Left lung (tissue), 10 donors: Measurements from ENCODE around the gene FADS3. TPM values are rescaled to one million over a fixed set of nuclear protein-coding genes. Genes with fewer than 3 reads are reported as not detected.
A peak's percentile ranks its signal among the peaks of the same experiment; 100 is the strongest.

Experiments used
- ATAC-seq: fragments of 200-7000 bp; cut with Tn5 transposase; one replicate; pipeline ENCODE4 v1.9.1; 2020; ENCODE audit warnings: moderate library complexity
- DNase-seq, 4 donors: peaks; one replicate each; pipeline ENCODE4 v3.0.0-alpha.2; 2013 to 2020
- H3K27ac ChIP-seq, 2 donors: fragments of 200-600 bp; sonication (generic) in 1 of 2; one replicate each; pipeline versions ENCODE4 v1.5.0 to v1.8.0; 2020 to 2021
- H3K27me3 ChIP-seq, 2 donors: fragments of 200-600 bp; sonication (generic) in 1 of 2; one replicate each; pipeline versions ENCODE4 v1.5.0 to v1.8.0; 2020 to 2021
- H3K36me3 ChIP-seq, 2 donors: fragments of 200-600 bp; sonication (generic) in 1 of 2; one replicate each; pipeline versions ENCODE4 v1.5.0 to v1.8.0; 2020 to 2021
- H3K4me1 ChIP-seq, 2 donors: fragments of 200-600 bp; one replicate each; pipeline ENCODE4 v1.8.0; 2021
- H3K4me3 ChIP-seq, 2 donors: fragments of 200-600 bp; sonication (generic) in 1 of 2; one replicate each; pipeline versions ENCODE4 v1.5.0 to v1.8.0; 2020 to 2021; ENCODE audit warnings: mild to moderate bottlenecking in 1 of 2
- H3K9me3 ChIP-seq, 2 donors: fragments of 200-600 bp; sonication (generic) in 1 of 2; one replicate each; pipeline versions ENCODE4 v1.5.0 to v1.8.0; 2020 to 2021
- intact Hi-C, 2 donors: fragments of 100-400 bp; cut with DNase I; formaldehyde crosslinking; loops; one replicate each; pipeline versions ENCODE4 v1.11.2 to v1.14.2; 2022
- polyA plus RNA-seq, 6 donors: library from polyadenylated mRNA; unstranded; fragments of 120-200 nt; gene quantifications; one replicate each; pipeline ENCODE4 v1.2.1, GENCODE V29; 2013; ENCODE audit not compliant: insufficient read length in 6 of 6
- total RNA-seq, 2 donors: library from RNA; stranded (reverse); fragmentation: NEBNext Ultra II Directional; extraction: Animal tissue kit (Norgen Biotek cat#: 25700); gene quantifications; one replicate each; pipeline ENCODE4 v1.2.1, GENCODE V29; 2021
- TF ChIP-seq, protein P1 (sequence below), 2 donors: fragments of 200-600 bp; sonication (generic) in 1 of 2; IDR thresholded peaks; one replicate each; pipeline versions ENCODE4 v1.5.0 to v1.8.0; 2021; ENCODE audit warnings: antibody characterized with exemption in 2 of 2
- donor health status: DM: no; HTN: yes; CAD: no.
- donor health status: DM: no; HTN: no; CAD: no.

FADS3 gene
- total and polyA plus RNA-seq, 8 donors = 8.3 to 71.4 (median 12.9) TPM

DNA sequence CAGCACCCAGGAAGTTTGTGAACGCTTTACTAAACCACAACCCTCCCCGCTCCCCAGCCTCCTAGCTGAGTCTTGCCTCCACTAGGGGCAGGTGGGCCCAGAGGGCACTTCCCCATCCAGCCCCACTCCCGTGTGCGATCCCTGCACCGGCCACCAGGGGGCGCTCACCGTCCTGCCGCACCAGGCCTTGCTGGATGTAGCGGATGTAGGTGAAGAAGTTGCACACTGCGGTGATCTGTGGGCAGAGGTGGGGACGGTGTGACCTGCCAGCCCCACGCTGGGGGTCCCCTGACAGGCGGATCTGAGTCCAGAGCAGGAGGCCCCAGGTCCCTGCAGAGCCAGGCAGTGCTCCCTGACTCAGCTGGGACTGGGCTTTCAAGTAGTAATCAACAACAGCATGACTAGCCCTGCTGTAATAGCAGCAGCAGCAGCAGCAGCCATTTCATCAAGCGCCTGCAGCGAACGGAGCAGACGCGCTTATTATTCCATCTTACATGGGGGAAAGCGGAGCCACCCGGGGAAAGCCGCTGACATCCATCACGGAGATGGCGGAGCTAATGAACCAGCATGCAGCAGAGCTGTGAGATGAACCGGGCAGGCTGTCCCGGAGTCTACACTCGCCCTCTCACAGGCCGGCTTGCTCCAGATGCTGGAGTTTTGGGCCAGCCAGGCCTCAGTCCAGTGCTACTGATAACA is 7.9 kb upstream of the FADS3 start:
- H3K9me3 ChIP-seq = no peaks in the 10 kb centered on the region
- H3K36me3 ChIP-seq = no peaks in the 10 kb centered on the region
- H3K27me3 ChIP-seq = no peaks in the 10 kb centered on the region
- ATAC-seq = peak; percentile 91
- peaks cover 0 to 18% of the 10 kb centered on the region in 2 donors for H3K4me1 ChIP-seq
- TF ChIP-seq, protein P1, sequence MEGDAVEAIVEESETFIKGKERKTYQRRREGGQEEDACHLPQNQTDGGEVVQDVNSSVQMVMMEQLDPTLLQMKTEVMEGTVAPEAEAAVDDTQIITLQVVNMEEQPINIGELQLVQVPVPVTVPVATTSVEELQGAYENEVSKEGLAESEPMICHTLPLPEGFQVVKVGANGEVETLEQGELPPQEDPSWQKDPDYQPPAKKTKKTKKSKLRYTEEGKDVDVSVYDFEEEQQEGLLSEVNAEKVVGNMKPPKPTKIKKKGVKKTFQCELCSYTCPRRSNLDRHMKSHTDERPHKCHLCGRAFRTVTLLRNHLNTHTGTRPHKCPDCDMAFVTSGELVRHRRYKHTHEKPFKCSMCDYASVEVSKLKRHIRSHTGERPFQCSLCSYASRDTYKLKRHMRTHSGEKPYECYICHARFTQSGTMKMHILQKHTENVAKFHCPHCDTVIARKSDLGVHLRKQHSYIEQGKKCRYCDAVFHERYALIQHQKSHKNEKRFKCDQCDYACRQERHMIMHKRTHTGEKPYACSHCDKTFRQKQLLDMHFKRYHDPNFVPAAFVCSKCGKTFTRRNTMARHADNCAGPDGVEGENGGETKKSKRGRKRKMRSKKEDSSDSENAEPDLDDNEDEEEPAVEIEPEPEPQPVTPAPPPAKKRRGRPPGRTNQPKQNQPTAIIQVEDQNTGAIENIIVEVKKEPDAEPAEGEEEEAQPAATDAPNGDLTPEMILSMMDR (IDR thresholded peaks at IDR 0.05) = peak; percentile 100
- H3K4me3 ChIP-seq = no peak overlapping the region
- peak; percentile 64 to 99 (median 81) for DNase-seq
- intact Hi-C loops = loop anchor here in 1 of 2 donors (5.0 kb wide), 1 partner anchor 48 kb away; no protein-coding TSS in a partner anchor
- H3K27ac ChIP-seq = no peak overlapping the region

DNA sequence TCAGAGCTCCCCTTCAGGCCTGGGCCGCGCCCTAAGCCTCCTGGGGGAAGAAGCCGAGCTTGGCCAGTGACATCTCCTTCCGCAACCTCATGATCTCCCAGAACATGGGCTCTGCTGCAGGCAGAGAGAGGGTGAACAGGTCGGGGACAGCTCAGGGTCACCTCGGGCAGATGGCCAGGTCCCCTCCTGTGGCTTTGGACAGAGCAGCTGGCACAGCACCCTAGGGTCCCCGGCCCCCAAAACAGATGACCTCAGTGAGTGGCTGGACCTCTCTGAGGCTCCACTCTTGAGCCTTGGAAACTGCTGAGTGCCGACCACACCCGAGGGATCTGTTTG is 6.9 kb upstream of the FADS3 start:
- no peaks in the 10 kb centered on the region for H3K9me3 ChIP-seq
- H3K27ac ChIP-seq = no peak overlapping the region
- H3K4me3 ChIP-seq = no peak overlapping the region
- peaks cover 0 to 18% of the 10 kb centered on the region in 2 donors for H3K4me1 ChIP-seq
- no peaks in the 10 kb centered on the region for H3K36me3 ChIP-seq
- DNase-seq (no peak), ATAC-seq (no peak)
- TF ChIP-seq, protein P1 (IDR thresholded peaks at IDR 0.05) = no peak
- no peaks in the 10 kb centered on the region for H3K27me3 ChIP-seq
- intact Hi-C loops = loop anchor here in 1 of 2 donors (5.0 kb wide), 1 partner anchor 49 kb away; no protein-coding TSS in a partner anchor

DNA sequence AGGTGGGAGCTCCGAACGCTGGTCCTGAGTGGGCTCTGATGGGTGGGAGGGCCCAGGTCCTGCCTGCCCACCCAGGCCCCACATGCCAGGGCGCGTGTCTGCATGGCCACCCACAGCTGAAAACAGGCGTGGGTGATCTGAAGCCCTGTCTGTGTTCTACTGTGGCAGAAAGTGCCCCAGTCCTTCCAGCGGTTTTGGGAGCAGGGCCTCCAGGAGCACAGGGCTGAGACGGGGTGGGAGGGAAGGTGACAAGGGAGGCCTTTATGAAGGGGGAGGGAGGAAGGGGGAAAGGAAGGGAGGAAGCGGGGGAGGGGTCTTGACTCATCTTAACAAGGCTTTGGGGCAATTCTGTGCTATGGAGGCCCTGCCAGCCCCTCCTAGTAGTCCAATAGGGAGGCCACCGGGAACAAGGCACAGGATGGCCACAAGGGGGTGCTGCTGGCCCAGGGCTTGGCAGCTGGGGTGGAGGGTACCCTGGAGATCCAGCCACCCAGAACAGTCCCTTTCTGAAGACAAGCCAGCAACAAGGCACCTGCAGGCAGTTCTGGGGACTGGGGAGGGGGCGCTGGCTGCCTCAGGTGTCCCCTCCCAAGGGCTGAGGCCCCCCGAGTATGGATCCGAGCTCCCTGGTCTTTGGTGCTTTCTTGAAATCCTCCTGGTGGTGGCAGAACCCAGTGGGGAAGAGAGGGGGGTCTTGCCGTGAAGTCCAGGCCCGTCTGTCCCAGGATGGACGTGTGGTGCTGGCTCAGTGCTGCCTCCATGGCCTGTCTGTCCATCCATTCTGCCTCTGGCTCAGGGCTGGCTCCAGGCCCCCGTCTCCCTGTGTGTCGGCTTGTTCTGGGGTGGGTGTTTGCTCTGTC is 6.3 kb upstream of the FADS3 start:
- Histone ChIP-seq H3K9me3 (no peaks in the 10 kb centered on the region), H3K4me3 (no peak overlapping the region), H3K36me3 (no peaks in the 10 kb centered on the region), H3K4me1 (peaks cover 0 to 18% of the 10 kb centered on the region in 2 donors), H3K27ac (no peak overlapping the region), H3K27me3 (no peaks in the 10 kb centered on the region)
- DNase-seq (peak; percentile 46 to 94 (median 69)), ATAC-seq (peak; percentile 79)
- TF ChIP-seq, protein P1 (IDR thresholded peaks at IDR 0.05) = peak; percentile 77 to 92
- intact Hi-C loops = loop anchor here in 1 of 2 donors (5.0 kb wide), 1 partner anchor 50 kb away; no protein-coding TSS in a partner anchor

DNA sequence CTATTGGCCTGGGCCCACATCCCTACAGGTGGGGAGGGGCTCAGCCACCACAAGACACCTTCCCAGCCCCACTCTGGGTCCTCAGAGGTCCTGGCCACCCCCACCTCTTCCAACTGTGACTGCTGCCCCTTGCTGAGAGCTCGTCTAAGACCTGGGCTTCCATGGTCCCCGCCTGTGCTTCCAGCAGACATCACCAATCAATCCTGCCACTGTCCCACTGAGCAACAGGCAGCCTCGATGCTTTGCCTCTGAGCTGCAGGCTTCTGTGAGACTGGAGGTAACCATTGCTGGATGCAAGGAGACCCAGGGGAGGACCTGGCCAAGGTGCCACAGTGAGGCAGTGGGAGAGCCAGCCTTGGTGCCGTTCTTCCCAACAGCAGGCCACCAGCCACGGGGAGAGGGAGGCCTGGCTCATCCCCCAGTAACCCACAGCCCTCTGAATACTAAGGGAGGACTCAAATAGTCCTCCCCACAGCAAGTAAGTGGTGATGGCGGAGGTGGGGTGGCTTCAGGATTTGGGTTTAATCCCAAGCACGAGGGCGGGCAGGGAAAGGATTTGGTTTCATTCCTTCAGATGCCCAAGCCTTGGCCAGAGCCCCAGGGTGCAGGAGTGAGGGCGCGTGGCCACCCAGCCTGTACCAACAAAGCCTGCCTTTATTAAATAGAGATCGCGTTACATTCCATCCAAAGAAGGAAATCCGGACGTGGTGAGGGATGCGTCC is 5.5 kb upstream of the FADS3 start:
- peaks cover 0 to 5% of the 10 kb centered on the region in 2 donors for H3K27me3 ChIP-seq
- ATAC-seq (no peak), DNase-seq (no peak)
- no peaks in the 10 kb centered on the region for H3K9me3 ChIP-seq
- no peak overlapping the region for H3K4me3 ChIP-seq
- peaks cover 0 to 22% of the 10 kb centered on the region in 2 donors for H3K4me1 ChIP-seq
- TF ChIP-seq, protein P1 (IDR thresholded peaks at IDR 0.05) = no peak
- H3K36me3 ChIP-seq = no peaks in the 10 kb centered on the region
- no peak overlapping the region for H3K27ac ChIP-seq
- intact Hi-C loops = loop anchor here in 1 of 2 donors (5.0 kb wide), 1 partner anchor 50 kb away; no protein-coding TSS in a partner anchor
